Inflammatory macrophage treated with lipopolysaccharide for 4 hours (primary cell): ENCODE measurements around the gene FAM204A.

ENCODE experiments used
- DNase-seq: peaks from one replicate; pipeline ENCODE4 v3.0.0-alpha.2; 2020

Gene FAM204A

GRCh38 chr10:118341791-118342637, at the start of gene FAM204A:
TSS of gene FAM204A (minus strand) at chr10:118342324. CDS start at chr10:118336415, 5,909 bp downstream.
- DNase-seq: peak; percentile 95

- peak; percentile 18 for DNase-seq
Measured at GRCh38 chr10:118383699-118384098, 41.6 kb upstream of the FAM204A start.

- DNase-seq: no peak
Measured at GRCh38 chr10:118383063-118383689, 41.1 kb upstream of the FAM204A start.

GRCh38 chr10:118374404-118374803, 32.3 kb upstream of the FAM204A start:
- no peak for DNase-seq

- no peak for DNase-seq
Measured at GRCh38 chr10:118373786-118374185, 31.7 kb upstream of the FAM204A start.

GRCh38 chr10:118370499-118370898, 28.4 kb upstream of the FAM204A start:
- no peak for DNase-seq

- DNase-seq: no peak
Measured at GRCh38 chr10:118369641-118370205, 27.6 kb upstream of the FAM204A start.

- no peak for DNase-seq
Measured at GRCh38 chr10:118365702-118366101, 23.6 kb upstream of the FAM204A start.

GRCh38 chr10:118362103-118362502, 20.0 kb upstream of the FAM204A start:
- DNase-seq: no peak

GRCh38 chr10:118358327-118358726, 16.2 kb upstream of the FAM204A start:
- DNase-seq: no peak

GRCh38 chr10:118357841-118358240, 15.7 kb upstream of the FAM204A start:
- DNase-seq: no peak

- no peak for DNase-seq
Measured at GRCh38 chr10:118356628-118357027, 14.5 kb upstream of the FAM204A start.

- no peak for DNase-seq
Measured at GRCh38 chr10:118355234-118355633, 13.1 kb upstream of the FAM204A start.

GRCh38 chr10:118349235-118349634, 7.1 kb upstream of the FAM204A start:
- no peak for DNase-seq

GRCh38 chr10:118343549-118343948, 1.4 kb upstream of the FAM204A start:
- no peak for DNase-seq

- peak; percentile 49 for DNase-seq
Measured at GRCh38 chr10:118343115-118343514, 991 bp upstream of the FAM204A start.

GRCh38 chr10:118342638-118343020, 505 bp upstream of the FAM204A start:
- no peak for DNase-seq

- peak; percentile 39 for DNase-seq
Measured at GRCh38 chr10:118340486-118340885, 1.6 kb downstream of the FAM204A start.

- DNase-seq: no peak
Measured at GRCh38 chr10:118339111-118339510, 3.0 kb downstream of the FAM204A start.

GRCh38 chr10:118337356-118337755, 4.8 kb downstream of the FAM204A start:
- DNase-seq: no peak

- DNase-seq: no peak
Measured at GRCh38 chr10:118333871-118334270, 8.3 kb downstream of the FAM204A start.

GRCh38 chr10:118332948-118333710, 9.0 kb downstream of the FAM204A start:
- no peak for DNase-seq

GRCh38 chr10:118332236-118332635, 9.9 kb downstream of the FAM204A start:
- no peak for DNase-seq
